Naive B cell (primary cell): ENCODE data around the gene CYP27A1. TPM values are rescaled to one million over a fixed set of nuclear protein-coding genes. Genes with fewer than 3 reads are reported as not detected.
"Not testable (repeated sequence)": the region's sequence is repeated elsewhere in the genome, so short reads cannot be mapped to it uniquely, and the experiment has no call there.

Source experiments
- ATAC-seq, 2 donors: fragments of 150-1000 bp; cut with Tn5 transposase; 2 replicates each; pipeline ENCODE4 v1.10.0; 2021; ENCODE audit warnings: low read depth in 2 of 2, mild to moderate bottlenecking in 2 of 2, moderate library complexity in 2 of 2
- DNase-seq: peaks from one replicate; pipeline ENCODE4 v3.0.0; 2022
- H3K27ac Mint-ChIP-seq, 6 donors: one replicate each; pipeline ENCODE4 v1.8.0; 2020 to 2022; ENCODE audit warnings: mild to moderate bottlenecking in 6 of 6, mixed read lengths in 6 of 6, moderate library complexity in 5 of 6, inconsistent platforms in 2 of 6
- H3K27me3 Mint-ChIP-seq, 3 donors: one replicate each; pipeline ENCODE4 v1.8.0; 2021 to 2022; ENCODE audit warnings: mixed read lengths in 3 of 3, mild to moderate bottlenecking in 1 of 3
- H3K36me3 Mint-ChIP-seq, 2 donors: one replicate each; pipeline ENCODE4 v1.8.0; 2020 to 2022; ENCODE audit warnings: mixed read lengths in 2 of 2, inconsistent platforms in 1 of 2, mild to moderate bottlenecking in 1 of 2
- H3K4me1 Mint-ChIP-seq, 3 donors: one replicate each; pipeline ENCODE4 v1.8.0; 2020 to 2022; ENCODE audit warnings: mixed read lengths in 3 of 3, inconsistent platforms in 1 of 3, mild to moderate bottlenecking in 1 of 3, moderate library complexity in 1 of 3
- H3K4me3 Mint-ChIP-seq, 8 donors: one replicate each; pipeline ENCODE4 v1.8.0; 2020 to 2022; ENCODE audit warnings: mild to moderate bottlenecking in 8 of 8, mixed read lengths in 8 of 8, moderate library complexity in 8 of 8, inconsistent platforms in 2 of 8
- H3K9me3 Mint-ChIP-seq, 7 donors: one replicate each; pipeline ENCODE4 v1.8.0; 2020 to 2022; ENCODE audit warnings: mixed read lengths in 7 of 7, mild to moderate bottlenecking in 5 of 7, inconsistent platforms in 2 of 7, moderate library complexity in 1 of 7
- polyA plus RNA-seq, 6 donors: library from polyadenylated mRNA; unstranded; fragments of 300-500 nt; fragmentation: Illumina TruSeq; gene quantifications; one replicate each; pipeline ENCODE4 v1.2.3, GENCODE V29; 2021; ENCODE audit warnings: low read depth in 6 of 6

The CYP27A1 gene
- polyA plus RNA-seq, 6 donors from 2014 or later: 0.17 to 0.68 (median 0.28) TPM; not detected in 1

- Mint-ChIP-seq H3K36me3 (peaks cover 9 to 13% of the 10 kb centered on the region in 2 donors), H3K27me3 (peaks cover 51 to 74% (median 55%) of the 10 kb centered on the region in 3 donors), H3K4me3 (no peak overlapping the region), H3K9me3 (peaks cover 5 to 17% (median 14%) of the 10 kb centered on the region in 7 donors), H3K27ac (no peak overlapping the region), H3K4me1 (peaks cover 0 to 4% (median 0%) of the 10 kb centered on the region in 3 donors)
- DNase-seq (no peak), ATAC-seq (no peak)
These were observed 51.2 kb downstream of the CYP27A1 start for GRCh38 chr2:218833023-218833609.

DNA sequence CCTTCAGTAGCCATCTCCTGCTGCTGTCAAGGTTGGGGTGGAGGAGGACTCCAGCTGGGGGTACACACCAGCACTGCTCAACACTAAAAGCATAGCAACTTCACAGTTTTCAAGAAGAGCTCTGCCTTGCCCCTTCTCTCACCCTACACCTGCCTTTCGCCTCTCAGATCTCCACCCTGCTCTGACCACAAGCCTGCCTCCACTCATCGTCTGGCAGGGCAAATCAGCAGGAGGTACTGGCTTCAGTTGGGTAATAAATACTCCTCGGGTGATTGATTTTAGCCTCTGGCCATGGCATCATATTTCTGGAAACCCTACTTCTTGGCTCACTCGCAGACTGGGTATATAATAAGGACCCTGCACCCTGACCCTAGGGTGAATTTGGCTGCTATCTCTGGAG is 52.7 kb downstream of the CYP27A1 start:
- Mint-ChIP-seq H3K4me1 (peaks cover 0 to 4% (median 0%) of the 10 kb centered on the region in 3 donors), H3K36me3 (peaks cover 10 to 15% of the 10 kb centered on the region in 2 donors), H3K27me3 (peaks cover 42 to 82% (median 61%) of the 10 kb centered on the region in 3 donors), H3K9me3 (peaks cover 6 to 24% (median 15%) of the 10 kb centered on the region in 7 donors), H3K27ac (peak overlapping the region in 1 of 6 donors; percentile 34), H3K4me3 (no peak overlapping the region)
- DNase-seq (no peak), ATAC-seq (no peak)

- Mint-ChIP-seq H3K27ac (no peak overlapping the region), H3K4me1 (no peaks in the 10 kb centered on the region), H3K9me3 (peaks cover 6 to 34% (median 15%) of the 10 kb centered on the region in 7 donors), H3K36me3 (peaks cover 10 to 15% of the 10 kb centered on the region in 2 donors), H3K4me3 (no peak overlapping the region), H3K27me3 (peaks cover 26 to 64% (median 49%) of the 10 kb centered on the region in 3 donors)
- no peak for DNase-seq
- no peak for ATAC-seq
These were observed 55.5 kb downstream of the CYP27A1 start for GRCh38 chr2:218837495-218837894.

- Mint-ChIP-seq H3K27ac (no peak overlapping the region), H3K4me3 (no peak overlapping the region), H3K4me1 (no peaks in the 10 kb centered on the region), H3K36me3 (peaks cover 10 to 15% of the 10 kb centered on the region in 2 donors), H3K9me3 (peaks cover 9 to 38% (median 19%) of the 10 kb centered on the region in 7 donors), H3K27me3 (peaks cover 18 to 63% (median 48%) of the 10 kb centered on the region in 3 donors)
- DNase-seq (no peak), ATAC-seq (no peak)
These were observed 57.5 kb downstream of the CYP27A1 start for GRCh38 chr2:218839430-218839829.

DNA sequence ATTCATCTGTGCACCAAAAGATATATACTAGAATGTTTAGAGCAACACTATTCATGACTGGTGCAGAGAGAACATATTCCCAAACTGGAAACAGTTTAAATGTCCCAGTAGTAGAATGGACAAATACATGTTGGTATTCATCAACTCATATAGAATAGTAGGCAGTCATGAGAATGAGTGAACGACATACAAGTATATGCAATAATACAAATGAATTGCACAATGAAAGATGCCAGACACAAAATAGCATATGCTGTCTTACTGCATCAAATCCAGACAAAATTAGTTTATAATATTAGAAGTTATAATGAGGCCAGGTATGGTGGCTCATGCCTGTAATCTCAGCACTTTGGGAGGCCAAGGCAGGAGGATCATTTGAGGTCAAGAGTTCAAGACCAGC is 57.9 kb downstream of the CYP27A1 start:
- ATAC-seq (no peak), DNase-seq (no peak)
- Mint-ChIP-seq H3K36me3 (peaks cover 10 to 15% of the 10 kb centered on the region in 2 donors), H3K4me3 (no peak overlapping the region), H3K4me1 (no peaks in the 10 kb centered on the region), H3K9me3 (peaks cover 9 to 42% (median 20%) of the 10 kb centered on the region in 7 donors), H3K27ac (no peak overlapping the region), H3K27me3 (peaks cover 14 to 60% (median 48%) of the 10 kb centered on the region in 3 donors)

GRCh38 chr2:218844334-218844733 is 62.4 kb downstream of the CYP27A1 start:
- H3K9me3 Mint-ChIP-seq: peaks cover 0 to 17% (median 4%) of the 10 kb centered on the region in 7 donors
- ATAC-seq, DNase-seq, H3K27ac Mint-ChIP-seq, H3K36me3 Mint-ChIP-seq, H3K4me3 Mint-ChIP-seq, H3K4me1 Mint-ChIP-seq: not testable (repeated sequence)
- peaks cover 17 to 33% (median 25%) of the 10 kb centered on the region in 3 donors for H3K27me3 Mint-ChIP-seq

GRCh38 chr2:218846963-218847362 is 65.0 kb downstream of the CYP27A1 start:
- ATAC-seq, H3K27ac Mint-ChIP-seq, H3K36me3 Mint-ChIP-seq, H3K4me1 Mint-ChIP-seq, DNase-seq, H3K4me3 Mint-ChIP-seq: not testable (repeated sequence)
- Mint-ChIP-seq H3K9me3 (peaks cover 0 to 14% (median 4%) of the 10 kb centered on the region in 7 donors), H3K27me3 (peaks cover 23 to 39% (median 25%) of the 10 kb centered on the region in 3 donors)

GRCh38 chr2:218849721-218850120 is 67.8 kb downstream of the CYP27A1 start:
- peaks cover 0 to 10% (median 6%) of the 10 kb centered on the region in 3 donors for H3K4me1 Mint-ChIP-seq
- H3K4me3 Mint-ChIP-seq: no peak overlapping the region
- peaks cover 31 to 45% (median 37%) of the 10 kb centered on the region in 3 donors for H3K27me3 Mint-ChIP-seq
- H3K27ac Mint-ChIP-seq: no peak overlapping the region
- H3K9me3 Mint-ChIP-seq: peaks cover 0 to 3% (median 0%) of the 10 kb centered on the region in 7 donors
- DNase-seq: no peak
- ATAC-seq: no peak
- H3K36me3 Mint-ChIP-seq: no peaks in the 10 kb centered on the region

GRCh38 chr2:218850796-218851195 is 68.8 kb downstream of the CYP27A1 start:
- H3K9me3 Mint-ChIP-seq: peaks cover 0 to 3% (median 0%) of the 10 kb centered on the region in 7 donors
- no peaks in the 10 kb centered on the region for H3K36me3 Mint-ChIP-seq
- no peak for DNase-seq
- peaks cover 42 to 55% (median 43%) of the 10 kb centered on the region in 3 donors for H3K27me3 Mint-ChIP-seq
- peaks cover 0 to 10% (median 6%) of the 10 kb centered on the region in 3 donors for H3K4me1 Mint-ChIP-seq
- no peak overlapping the region for H3K4me3 Mint-ChIP-seq
- H3K27ac Mint-ChIP-seq: no peak overlapping the region
- no peak for ATAC-seq

GRCh38 chr2:218851286-218851685 is 69.3 kb downstream of the CYP27A1 start:
- no peak for DNase-seq
- no peak for ATAC-seq

DNA sequence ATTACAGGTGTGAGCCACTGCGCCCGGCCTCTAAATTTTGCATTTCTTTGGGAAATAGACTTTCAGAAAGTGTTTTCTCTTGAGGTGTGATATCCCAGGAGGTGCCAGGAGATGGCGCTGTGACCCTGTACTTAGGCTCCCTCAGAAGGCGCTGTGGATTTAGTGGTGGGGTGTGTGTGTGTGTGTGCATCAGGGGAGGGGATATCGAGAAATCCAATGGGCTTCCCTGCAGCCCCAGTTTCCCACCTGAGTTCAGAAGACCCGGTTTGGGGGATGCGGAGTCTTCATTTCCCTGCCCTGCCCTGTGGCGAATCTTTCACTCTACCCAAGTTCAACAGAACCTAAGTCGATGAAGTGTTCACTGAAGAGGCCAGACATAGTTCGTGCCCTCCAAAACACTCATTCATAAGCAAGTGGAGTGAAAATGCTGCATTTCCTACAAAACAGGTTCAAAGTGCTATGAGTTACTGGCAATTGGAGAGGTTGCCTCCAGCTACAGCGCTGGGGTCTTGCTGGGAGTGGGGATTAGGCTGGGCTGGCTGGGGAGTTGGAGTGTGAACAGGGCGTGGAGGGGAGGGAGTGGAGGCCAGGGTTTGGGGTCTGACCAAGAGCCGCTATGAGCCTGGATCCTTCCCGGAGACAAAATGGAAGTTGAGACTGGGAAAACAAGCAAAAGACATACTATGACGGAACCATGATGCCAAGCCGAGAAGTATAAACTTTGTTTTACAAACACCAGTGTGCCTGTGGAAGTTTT is 71.1 kb downstream of the CYP27A1 start:
- Mint-ChIP-seq H3K36me3 (no peaks in the 10 kb centered on the region), H3K4me1 (peaks cover 0 to 6% (median under 1%) of the 10 kb centered on the region in 3 donors), H3K27ac (peak overlapping the region in 3 of 6 donors; percentile 5 to 37 (median 21)), H3K9me3 (no peaks in the 10 kb centered on the region), H3K4me3 (no peak overlapping the region), H3K27me3 (peaks cover 61 to 73% (median 65%) of the 10 kb centered on the region in 3 donors)
- DNase-seq (peak; percentile 62), ATAC-seq (peak; percentile 81 to 85)

More at GRCh38 chr2:218851286-218851685, 69.3 kb downstream of the CYP27A1 start:
- Mint-ChIP-seq H3K27me3 (peaks cover 47 to 60% (median 48%) of the 10 kb centered on the region in 3 donors), H3K9me3 (peaks cover 0 to 3% (median 0%) of the 10 kb centered on the region in 7 donors), H3K27ac (peak overlapping the region in 1 of 6 donors; percentile 24), H3K36me3 (no peaks in the 10 kb centered on the region), H3K4me3 (no peak overlapping the region), H3K4me1 (peaks cover 0 to 10% (median 6%) of the 10 kb centered on the region in 3 donors)

DNA sequence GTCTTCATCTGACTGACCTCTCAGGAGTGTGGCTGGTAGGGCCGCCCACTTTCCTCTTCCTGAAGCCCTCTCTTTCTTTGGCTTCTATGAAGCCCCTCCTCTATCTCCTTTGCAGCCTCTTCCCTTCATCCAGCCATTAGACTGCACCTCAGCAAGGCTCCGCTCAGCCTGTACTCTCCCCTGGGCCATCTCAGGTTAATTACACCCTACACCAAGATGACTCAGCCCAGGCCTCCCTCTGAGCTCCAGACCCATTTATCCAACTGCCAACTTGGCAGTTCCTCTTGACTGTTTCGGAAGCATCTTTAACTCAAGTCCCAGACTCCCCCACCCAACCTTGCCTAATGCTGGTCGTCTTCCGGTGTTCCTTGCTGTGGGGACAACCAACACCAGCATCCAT is 71.8 kb downstream of the CYP27A1 start:
- Mint-ChIP-seq H3K4me3 (no peak overlapping the region), H3K9me3 (no peaks in the 10 kb centered on the region), H3K27me3 (peaks cover 68 to 79% (median 71%) of the 10 kb centered on the region in 3 donors), H3K27ac (no peak overlapping the region), H3K36me3 (no peaks in the 10 kb centered on the region), H3K4me1 (peaks cover 5 to 12% (median 6%) of the 10 kb centered on the region in 3 donors)
- ATAC-seq: no peak
- no peak for DNase-seq

- Mint-ChIP-seq H3K4me3 (peak overlapping the region in 1 of 8 donors; percentile 29), H3K27ac (no peak overlapping the region), H3K9me3 (no peaks in the 10 kb centered on the region), H3K27me3 (peaks cover 72 to 86% (median 80%) of the 10 kb centered on the region in 3 donors), H3K4me1 (peaks cover 10 to 17% (median 11%) of the 10 kb centered on the region in 3 donors), H3K36me3 (peaks cover 0 to under 1% of the 10 kb centered on the region in 2 donors)
- DNase-seq (no peak), ATAC-seq (no peak)
These were observed 72.9 kb downstream of the CYP27A1 start for GRCh38 chr2:218854860-218855259.
